Transverse colon (tissue), 4 donors: ENCODE results near the gene PROSER1. TPM values are rescaled to one million over a fixed set of nuclear protein-coding genes. Genes with fewer than 3 reads are reported as not detected.
"Not testable (repeated sequence)": the region's sequence is repeated elsewhere in the genome, so short reads cannot be mapped to it uniquely, and the experiment has no call there.

ENCODE experiments used
- DNase-seq: peaks from one replicate; pipeline ENCODE4 v3.0.0-alpha.2; 2019
- H3K27ac ChIP-seq, 4 donors: fragments of 200-600 bp; sonication (generic); 2 replicates each; pipeline ENCODE4 v1.5.1; 2016 to 2018; ENCODE audit warnings: inconsistent platforms in 4 of 4
- H3K27me3 ChIP-seq: fragments of 200-600 bp; sonication (generic); 2 replicates; pipeline ENCODE4 v1.5.1; 2017; ENCODE audit warnings: inconsistent platforms
- H3K36me3 ChIP-seq, 4 donors: fragments of 200-600 bp; sonication (generic); 2 replicates each; pipeline ENCODE4 v1.5.1; 2017 to 2019; ENCODE audit warnings: inconsistent platforms in 4 of 4
- H3K4me1 ChIP-seq, 4 donors: fragments of 200-600 bp; sonication (generic); 2 replicates each; pipeline ENCODE4 v1.5.1; 2017 to 2020; ENCODE audit warnings: inconsistent platforms in 4 of 4
- H3K4me3 ChIP-seq, 4 donors: fragments of 200-600 bp; sonication (generic); 1 replicate in 1 of 4; 2 replicates in 3 of 4; pipeline versions ENCODE4 v1.5.1 to v1.6.1; 2017 to 2019; ENCODE audit warnings: inconsistent platforms in 4 of 4
- H3K9me3 ChIP-seq, 2 donors: fragments of 200-600 bp; sonication (generic); 2 replicates each; pipeline ENCODE4 v1.5.1; 2017 to 2019; ENCODE audit warnings: inconsistent platforms in 2 of 2
- CTCF ChIP-seq, 5 experiments: fragments of 200-600 bp in 3 of 5; fragments of 450-650 bp in 2 of 5; sonication (generic) in 3 of 5; IDR thresholded peaks; 1 replicate in 2 of 5; 2 replicates in 3 of 5; pipeline ENCODE4 v1.5.1; 2016 to 2017; ENCODE audit warnings: antibody characterized with exemption in 5 of 5, inconsistent platforms in 3 of 5, mild to moderate bottlenecking in 2 of 5, moderate library complexity in 1 of 5
- EP300 ChIP-seq: sonication (generic); formaldehyde crosslinking; IDR thresholded peaks from one replicate; pipeline ENCODE4 v1.6.1; 2017; ENCODE audit warnings: antibody characterized with exemption, low read depth
- POLR2A ChIP-seq: fragments of 450-650 bp; IDR thresholded peaks from one replicate; pipeline ENCODE4 v1.6.1; 2016; ENCODE audit warnings: antibody characterized with exemption, mild to moderate bottlenecking, moderate library complexity
- POLR2AphosphoS5 ChIP-seq, 3 donors: sonication (generic); formaldehyde crosslinking; IDR thresholded peaks; one replicate each; pipeline ENCODE4 v1.6.1; 2016; ENCODE audit warnings: antibody characterized with exemption in 3 of 3
- WGBS, 2 donors: methylation state at CpG; one replicate each; pipeline ENCODE4 v1.1.5; 2018; ENCODE audit warnings: low coverage in 1 of 2; 5-methylcytosine and 5-hydroxymethylcytosine counted together
- in situ Hi-C, 4 donors: fragments of 200-750 bp; cut with MboI; loops; one replicate each; pipeline versions ENCODE4 v1.15.0 to v1.15.1; 2017; ENCODE audit warnings: low sequenced_read_pairs in 3 of 4, low pct_ligation_motif_present in 1 of 4, low pct_unique_long_range_greater_than_20kb in 1 of 4
- intact Hi-C: fragments of 100-400 bp; cut with DNase I; formaldehyde crosslinking; loops from one replicate; pipeline ENCODE4 v1.15.1; 2023; ENCODE audit warnings: low total_unique reads
- total RNA-seq, 4 donors: library from RNA; depleted of rRNA; stranded (reverse); fragments of >200 nt; gene quantifications; one replicate each; pipeline ENCODE4 v1.1.0, GENCODE V29; 2016

PROSER1 gene
- total RNA-seq, 4 donors from 2014 or later: 18.5 to 174 (median 71.1) TPM

- in situ Hi-C loops (no loop called here), intact Hi-C loops (no loop called here)
- 83 to 87% methylated on average over 4 to 5 of the region's 5 CpGs for WGBS, 2 donors
- Histone ChIP-seq H3K36me3 (peaks cover 0 to 48% (median 20%) of the 10 kb centered on the region in 4 donors), H3K4me1 (peaks cover 0 to 5% (median 0%) of the 10 kb centered on the region in 4 donors), H3K27ac (no peak overlapping the region), H3K9me3 (no peaks in the 10 kb centered on the region), H3K4me3 (no peak overlapping the region), H3K27me3 (no peaks in the 10 kb centered on the region)
- TF ChIP-seq POLR2A (no peak), CTCF (IDR thresholded peaks at IDR 0.05) (no peak), POLR2AphosphoS5 (IDR thresholded peaks at IDR 0.05) (no peak), EP300 (no peak)
- no peak for DNase-seq
Measured at GRCh38 chr13:39013462-39013861, 24.4 kb downstream of the PROSER1 start.

- no peak overlapping the region for H3K27ac ChIP-seq
- H3K4me3 ChIP-seq: no peak overlapping the region
- no peaks in the 10 kb centered on the region for H3K9me3 ChIP-seq
- intact Hi-C loops (no loop called here), in situ Hi-C loops (no loop called here)
- no peaks in the 10 kb centered on the region for H3K27me3 ChIP-seq
- 88 to 89% methylated on average over 5 to 7 of the region's 7 CpGs for WGBS, 2 donors
- H3K36me3 ChIP-seq: peaks cover 0 to 48% (median 20%) of the 10 kb centered on the region in 4 donors
- DNase-seq: no peak
- TF ChIP-seq POLR2A (no peak), EP300 (no peak), POLR2AphosphoS5 (IDR thresholded peaks at IDR 0.05) (no peak), CTCF (IDR thresholded peaks at IDR 0.05) (no peak)
- H3K4me1 ChIP-seq: peaks cover 0 to 5% (median 0%) of the 10 kb centered on the region in 4 donors
Measured at GRCh38 chr13:39012608-39013007, 25.3 kb downstream of the PROSER1 start.

- 68 to 70% methylated on average over 11 to 24 of the region's 29 CpGs for WGBS, 2 donors
- Histone ChIP-seq H3K36me3 (peaks cover 0 to 14% (median 7%) of the 10 kb centered on the region in 4 donors), H3K4me3 (peak overlapping the region in 3 of 4 donors; percentile 14 to 32 (median 16))
- in situ Hi-C loops, intact Hi-C loops, DNase-seq, H3K9me3 ChIP-seq, H3K27ac ChIP-seq, H3K4me1 ChIP-seq, H3K27me3 ChIP-seq: not testable (repeated sequence)
Measured at GRCh38 chr13:39006371-39007111, 31.3 kb downstream of the PROSER1 start.

GRCh38 chr13:38998739-38999138 is 39.1 kb downstream of the PROSER1 start:
- H3K4me3 ChIP-seq: no peak overlapping the region
- in situ Hi-C loops: no loop called here
- H3K27ac ChIP-seq: no peak overlapping the region
- intact Hi-C loops: no loop called here
- no peaks in the 10 kb centered on the region for H3K4me1 ChIP-seq
- H3K27me3 ChIP-seq: no peaks in the 10 kb centered on the region
- H3K9me3 ChIP-seq: no peaks in the 10 kb centered on the region
- TF ChIP-seq POLR2AphosphoS5 (IDR thresholded peaks at IDR 0.05) (no peak), POLR2A (no peak), CTCF (IDR thresholded peaks at IDR 0.05) (no peak), EP300 (no peak)
- WGBS, 2 donors: 84 to 86% methylated on average over 3 of the region's 3 CpGs
- H3K36me3 ChIP-seq: no peaks in the 10 kb centered on the region
- no peak for DNase-seq
